ENCODE results near the gene NOTO.

- TF ChIP-seq CTCF (IDR thresholded peaks at IDR 0.05) (no peak), POLR2A (IDR thresholded peaks at IDR 0.05) (no peak)
These were observed 51.0 kb downstream of the NOTO start for GRCh38 chr2:73253400-73253799.

Measured in right lobe of liver (tissue), 4 donors.